ENCODE results near the gene TBX1.

The TBX1 gene

GRCh38 chr22:19793661-19794310 lies 33.2 kb downstream of the TBX1 start:
- Histone ChIP-seq H3K4me3 (ENCODE audit: insufficient read depth, low read depth, low read length) (no peak overlapping the region), H3K27ac (ENCODE audit: insufficient read depth, low read depth, low read length, poor library complexity, severe bottlenecking) (no peak overlapping the region), H3K36me3 (ENCODE audit: control insufficient read depth, insufficient read depth, low read length) (no peaks in the 10 kb centered on the region), H3K4me1 (ENCODE audit: control insufficient read depth, insufficient read depth, low read length) (no peaks in the 10 kb centered on the region), H3K27me3 (ENCODE audit: control insufficient read depth, insufficient read depth, low read length, poor library complexity, severe bottlenecking) (no peaks in the 10 kb centered on the region), H3K9me3 (ENCODE audit: control insufficient read depth, low read length) (no peaks in the 10 kb centered on the region)
- WGBS, 2 experiments, result 94 to 96% methylated on average over 1 to 2 of the region's 2 CpGs

DNA sequence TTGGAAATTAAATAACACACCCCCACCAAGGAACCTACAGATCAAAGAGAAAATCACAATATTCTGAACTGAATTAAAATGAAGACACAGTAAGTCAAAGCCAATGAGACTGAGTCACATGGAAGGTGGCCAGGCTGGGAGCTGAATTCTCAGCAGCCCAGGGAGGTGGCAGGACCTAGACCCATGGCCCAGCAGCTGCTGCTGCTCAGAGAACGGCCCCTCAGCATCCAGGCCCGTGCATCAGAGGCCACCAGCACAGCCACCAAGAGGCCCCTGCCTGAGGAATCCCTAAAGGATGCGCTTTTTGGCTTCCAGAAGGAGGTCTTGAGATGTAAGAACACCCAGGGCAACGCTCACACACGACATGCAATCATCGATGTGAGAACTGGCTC lies 35.0 kb downstream of the TBX1 start:
- H3K9me3 ChIP-seq (ENCODE audit: control insufficient read depth, low read length), result no peaks in the 10 kb centered on the region
- no peaks in the 10 kb centered on the region for H3K27me3 ChIP-seq (ENCODE audit: control insufficient read depth, insufficient read depth, low read length, poor library complexity, severe bottlenecking)
- no peaks in the 10 kb centered on the region for H3K36me3 ChIP-seq (ENCODE audit: control insufficient read depth, insufficient read depth, low read length)
- H3K4me3 ChIP-seq (ENCODE audit: insufficient read depth, low read depth, low read length), result no peak overlapping the region
- no peaks in the 10 kb centered on the region for H3K4me1 ChIP-seq (ENCODE audit: control insufficient read depth, insufficient read depth, low read length)
- H3K27ac ChIP-seq (ENCODE audit: insufficient read depth, low read depth, low read length, poor library complexity, severe bottlenecking), result no peak overlapping the region
- WGBS, 2 experiments, result 93 to 94% methylated on average over 6 of the region's 6 CpGs

- 87% methylated on average over 6 to 7 of the region's 7 CpGs for WGBS, 2 experiments
- Histone ChIP-seq H3K4me1 (ENCODE audit: control insufficient read depth, insufficient read depth, low read length) (no peaks in the 10 kb centered on the region), H3K36me3 (ENCODE audit: control insufficient read depth, insufficient read depth, low read length) (no peaks in the 10 kb centered on the region)
Observed at GRCh38 chr22:19796160-19796559, 35.6 kb downstream of the TBX1 start.

GRCh38 chr22:19797086-19798002 lies 36.8 kb downstream of the TBX1 start:
- 78 to 79% methylated on average over 24 of the region's 24 CpGs for WGBS, 2 experiments
- Histone ChIP-seq H3K4me1 (ENCODE audit: control insufficient read depth, insufficient read depth, low read length) (no peaks in the 10 kb centered on the region), H3K27me3 (ENCODE audit: control insufficient read depth, insufficient read depth, low read length, poor library complexity, severe bottlenecking) (no peaks in the 10 kb centered on the region), H3K27ac (ENCODE audit: insufficient read depth, low read depth, low read length, poor library complexity, severe bottlenecking) (no peak overlapping the region), H3K36me3 (ENCODE audit: control insufficient read depth, insufficient read depth, low read length) (no peaks in the 10 kb centered on the region), H3K9me3 (ENCODE audit: control insufficient read depth, low read length) (no peaks in the 10 kb centered on the region), H3K4me3 (ENCODE audit: insufficient read depth, low read depth, low read length) (no peak overlapping the region)

More at GRCh38 chr22:19796160-19796559, 35.6 kb downstream of the TBX1 start:
- Histone ChIP-seq H3K9me3 (ENCODE audit: control insufficient read depth, low read length) (no peaks in the 10 kb centered on the region), H3K4me3 (ENCODE audit: insufficient read depth, low read depth, low read length) (no peak overlapping the region), H3K27ac (ENCODE audit: insufficient read depth, low read depth, low read length, poor library complexity, severe bottlenecking) (no peak overlapping the region), H3K27me3 (ENCODE audit: control insufficient read depth, insufficient read depth, low read length, poor library complexity, severe bottlenecking) (no peaks in the 10 kb centered on the region)

GRCh38 chr22:19798003-19798665 lies 37.6 kb downstream of the TBX1 start:
- Histone ChIP-seq H3K27ac (ENCODE audit: insufficient read depth, low read depth, low read length, poor library complexity, severe bottlenecking) (no peak overlapping the region), H3K9me3 (ENCODE audit: control insufficient read depth, low read length) (no peaks in the 10 kb centered on the region), H3K4me3 (ENCODE audit: insufficient read depth, low read depth, low read length) (no peak overlapping the region), H3K36me3 (ENCODE audit: control insufficient read depth, insufficient read depth, low read length) (no peaks in the 10 kb centered on the region), H3K27me3 (ENCODE audit: control insufficient read depth, insufficient read depth, low read length, poor library complexity, severe bottlenecking) (no peaks in the 10 kb centered on the region), H3K4me1 (ENCODE audit: control insufficient read depth, insufficient read depth, low read length) (no peaks in the 10 kb centered on the region)
- WGBS, 2 experiments, result 93 to 96% methylated on average over 19 of the region's 19 CpGs

GRCh38 chr22:19798891-19799293 lies 38.3 kb downstream of the TBX1 start:
- 91% methylated on average over 9 of the region's 9 CpGs for WGBS, 2 experiments
- Histone ChIP-seq H3K27me3 (ENCODE audit: control insufficient read depth, insufficient read depth, low read length, poor library complexity, severe bottlenecking) (no peaks in the 10 kb centered on the region), H3K36me3 (ENCODE audit: control insufficient read depth, insufficient read depth, low read length) (no peaks in the 10 kb centered on the region), H3K4me3 (ENCODE audit: insufficient read depth, low read depth, low read length) (no peak overlapping the region), H3K4me1 (ENCODE audit: control insufficient read depth, insufficient read depth, low read length) (no peaks in the 10 kb centered on the region), H3K27ac (ENCODE audit: insufficient read depth, low read depth, low read length, poor library complexity, severe bottlenecking) (no peak overlapping the region), H3K9me3 (ENCODE audit: control insufficient read depth, low read length) (no peaks in the 10 kb centered on the region)

- no peak overlapping the region for H3K4me3 ChIP-seq (ENCODE audit: insufficient read depth, low read depth, low read length)
- no peak overlapping the region for H3K27ac ChIP-seq (ENCODE audit: insufficient read depth, low read depth, low read length, poor library complexity, severe bottlenecking)
- H3K9me3 ChIP-seq (ENCODE audit: control insufficient read depth, low read length), result no peaks in the 10 kb centered on the region
- H3K36me3 ChIP-seq (ENCODE audit: control insufficient read depth, insufficient read depth, low read length), result no peaks in the 10 kb centered on the region
- H3K4me1 ChIP-seq (ENCODE audit: control insufficient read depth, insufficient read depth, low read length), result no peaks in the 10 kb centered on the region
- WGBS, 2 experiments, result 93 to 94% methylated on average over 35 of the region's 35 CpGs
- no peaks in the 10 kb centered on the region for H3K27me3 ChIP-seq (ENCODE audit: control insufficient read depth, insufficient read depth, low read length, poor library complexity, severe bottlenecking)
Observed at GRCh38 chr22:19799322-19800190, 39.0 kb downstream of the TBX1 start.

GRCh38 chr22:19800306-19800705 lies 39.7 kb downstream of the TBX1 start:
- Histone ChIP-seq H3K36me3 (ENCODE audit: control insufficient read depth, insufficient read depth, low read length) (no peaks in the 10 kb centered on the region), H3K4me3 (ENCODE audit: insufficient read depth, low read depth, low read length) (no peak overlapping the region), H3K4me1 (ENCODE audit: control insufficient read depth, insufficient read depth, low read length) (no peaks in the 10 kb centered on the region), H3K27ac (ENCODE audit: insufficient read depth, low read depth, low read length, poor library complexity, severe bottlenecking) (no peak overlapping the region), H3K27me3 (ENCODE audit: control insufficient read depth, insufficient read depth, low read length, poor library complexity, severe bottlenecking) (no peaks in the 10 kb centered on the region), H3K9me3 (ENCODE audit: control insufficient read depth, low read length) (no peaks in the 10 kb centered on the region)
- 94 to 96% methylated on average over 8 of the region's 8 CpGs for WGBS, 2 experiments

DNA sequence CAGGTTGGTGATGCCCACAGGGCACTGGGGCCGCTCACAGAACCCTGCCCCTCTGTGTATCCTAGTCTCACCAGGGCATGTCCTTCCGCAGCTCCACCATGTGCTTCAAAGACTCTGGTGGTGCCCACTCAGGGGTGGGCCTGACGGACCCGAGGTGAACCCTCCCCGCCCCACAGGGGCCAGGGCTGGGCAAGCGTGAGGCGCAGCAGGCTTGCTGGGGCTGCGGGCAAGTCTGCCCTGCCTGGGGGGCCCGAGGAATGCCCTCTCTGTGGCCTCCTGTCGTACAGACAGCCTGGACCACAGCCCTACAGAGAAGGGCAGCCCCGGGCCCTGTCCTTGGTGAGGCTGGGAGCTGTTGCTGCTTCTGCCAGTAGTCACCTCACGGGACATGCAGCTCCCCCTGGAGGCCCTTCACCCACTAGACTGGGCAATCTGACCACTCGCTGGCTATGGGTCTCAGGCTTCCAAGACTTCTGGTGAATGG lies 40.2 kb downstream of the TBX1 start:
- no peaks in the 10 kb centered on the region for H3K9me3 ChIP-seq (ENCODE audit: control insufficient read depth, low read length)
- H3K27me3 ChIP-seq (ENCODE audit: control insufficient read depth, insufficient read depth, low read length, poor library complexity, severe bottlenecking), result no peaks in the 10 kb centered on the region
- H3K4me1 ChIP-seq (ENCODE audit: control insufficient read depth, insufficient read depth, low read length), result no peaks in the 10 kb centered on the region
- H3K27ac ChIP-seq (ENCODE audit: insufficient read depth, low read depth, low read length, poor library complexity, severe bottlenecking), result no peak overlapping the region
- H3K36me3 ChIP-seq (ENCODE audit: control insufficient read depth, insufficient read depth, low read length), result no peaks in the 10 kb centered on the region
- 88 to 91% methylated on average over 13 of the region's 13 CpGs for WGBS, 2 experiments
- no peak overlapping the region for H3K4me3 ChIP-seq (ENCODE audit: insufficient read depth, low read depth, low read length)
